Stimulated activated CD4-positive, alpha-beta T cell treated with anti-CD3 and anti-CD28 coated beads, Interleukin-12 subunit alpha, Interleukin-12 subunit beta, amount 100 ng/mL, for 24 hours (primary cell): ENCODE data around the gene MEF2C.

Source experiments
- DNase-seq, 2 experiments: peaks; one replicate each; pipeline ENCODE4 v3.0.0-alpha.2; 2020; ENCODE audit warnings: low read depth in 2 of 2

MEF2C gene

GRCh38 chr5:88826646-88827585, 56.1 kb downstream of the MEF2C start:
- no peak for DNase-seq

DNA sequence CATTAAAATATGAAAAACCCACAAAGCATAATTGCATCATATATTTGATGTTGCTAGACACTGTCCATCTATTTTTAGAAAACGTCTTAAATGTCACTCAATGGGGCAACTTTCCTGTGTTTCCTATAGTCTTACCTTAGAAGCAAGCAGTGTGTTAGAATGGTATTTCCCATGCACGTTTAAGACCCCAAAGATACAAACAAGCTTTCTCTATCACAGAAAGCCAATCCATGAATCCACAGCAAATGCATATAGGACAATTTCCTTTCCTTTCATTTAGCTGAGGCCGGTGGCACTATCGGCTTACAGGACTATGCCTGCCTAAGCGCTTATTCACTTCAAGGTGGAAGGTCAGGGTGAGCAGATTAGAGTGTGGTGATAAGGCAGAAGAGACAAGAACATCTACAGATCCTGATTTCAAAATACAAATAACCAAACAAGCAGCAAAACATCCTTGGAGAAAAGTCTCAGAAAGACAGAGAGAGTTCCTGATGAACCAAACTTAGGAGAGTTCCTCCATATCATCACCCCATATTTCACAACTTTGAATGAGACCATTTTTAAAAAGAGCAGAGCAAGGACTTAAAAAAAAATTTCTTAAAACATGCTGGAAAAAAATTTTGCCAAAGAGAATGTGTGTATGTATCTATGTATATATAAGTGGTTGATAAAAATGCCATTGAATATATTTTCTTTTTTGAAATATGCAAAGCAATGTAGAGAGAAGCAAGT, 57.2 kb downstream of the MEF2C start:
- DNase-seq, result no peak

GRCh38 chr5:88824892-88825583, 57.9 kb downstream of the MEF2C start:
- no peak for DNase-seq

DNA sequence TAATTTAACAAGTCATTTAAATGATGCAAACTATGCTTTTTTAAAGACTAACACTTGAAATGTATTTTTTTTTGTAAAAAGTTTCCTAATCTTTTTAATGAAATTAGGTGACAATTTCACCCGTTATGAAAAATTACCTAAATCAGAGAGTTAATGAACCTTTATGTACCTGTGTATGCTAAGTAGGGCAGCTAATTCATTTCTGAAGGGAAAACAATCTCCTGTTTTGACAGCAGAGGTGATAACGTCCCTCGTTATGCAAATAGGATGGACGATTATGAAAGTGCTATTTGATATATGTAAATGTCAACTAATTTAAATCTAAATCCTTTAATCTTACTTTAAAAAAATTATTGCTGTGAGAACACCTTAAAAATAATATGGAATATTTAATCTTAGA, 58.8 kb downstream of the MEF2C start:
- DNase-seq, result no peak

DNA sequence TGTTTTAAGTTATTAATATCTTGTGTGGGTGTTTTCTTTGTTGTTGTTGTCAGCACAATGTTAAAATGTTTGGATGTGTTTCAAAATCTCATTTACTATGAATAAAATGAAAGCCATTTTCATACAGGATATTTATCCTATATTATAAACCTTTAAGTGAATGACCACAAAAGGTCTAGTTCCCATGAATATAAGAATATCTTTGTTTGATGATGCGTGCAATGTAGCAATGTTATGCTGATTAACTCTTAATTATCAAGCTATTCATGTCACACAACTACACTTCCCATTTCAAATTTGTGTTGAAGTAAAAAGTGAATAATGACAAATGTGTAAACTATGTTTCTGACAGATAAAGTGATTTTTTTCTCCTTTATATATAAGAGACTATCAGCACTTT, 59.8 kb downstream of the MEF2C start:
- no peak for DNase-seq

GRCh38 chr5:88821161-88821560, 61.8 kb downstream of the MEF2C start:
- DNase-seq, result no peak

GRCh38 chr5:88820581-88820980, 62.4 kb downstream of the MEF2C start:
- no peak for DNase-seq

DNA sequence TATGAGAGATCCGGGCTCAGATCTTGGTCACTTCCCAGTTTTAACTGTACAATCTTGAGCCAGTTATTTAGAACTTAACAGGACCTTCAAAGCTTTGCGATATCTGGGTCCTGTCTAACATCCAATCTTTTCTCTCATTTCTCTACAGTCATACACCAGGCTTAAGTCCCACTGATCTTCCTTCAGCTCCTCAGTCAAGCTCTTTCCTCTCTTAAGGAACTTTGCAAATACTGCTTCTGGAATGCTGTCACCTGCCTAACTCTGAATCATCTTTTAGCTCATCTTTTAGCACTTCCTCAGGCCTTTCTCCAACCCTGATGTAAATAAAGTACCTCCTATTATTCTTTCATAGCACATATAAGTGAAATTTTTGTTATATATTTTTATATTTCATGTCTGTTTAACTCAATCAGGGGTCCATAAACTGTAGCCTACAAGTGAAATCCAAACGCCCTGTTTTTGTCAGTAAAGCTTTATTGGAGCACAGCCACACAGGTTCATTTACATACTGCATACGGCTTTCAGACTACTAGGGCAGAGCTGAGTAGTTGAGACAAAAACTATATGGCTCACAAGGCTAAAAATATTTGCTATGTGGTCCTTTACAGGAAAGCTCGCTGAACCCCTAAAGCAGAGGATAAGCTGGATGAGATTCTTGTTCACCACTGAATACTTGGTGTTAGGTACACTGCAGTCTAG, 63.5 kb downstream of the MEF2C start:
- DNase-seq, result no peak

- no peak for DNase-seq
Measured at GRCh38 chr5:88818296-88818695, 64.7 kb downstream of the MEF2C start.

DNA sequence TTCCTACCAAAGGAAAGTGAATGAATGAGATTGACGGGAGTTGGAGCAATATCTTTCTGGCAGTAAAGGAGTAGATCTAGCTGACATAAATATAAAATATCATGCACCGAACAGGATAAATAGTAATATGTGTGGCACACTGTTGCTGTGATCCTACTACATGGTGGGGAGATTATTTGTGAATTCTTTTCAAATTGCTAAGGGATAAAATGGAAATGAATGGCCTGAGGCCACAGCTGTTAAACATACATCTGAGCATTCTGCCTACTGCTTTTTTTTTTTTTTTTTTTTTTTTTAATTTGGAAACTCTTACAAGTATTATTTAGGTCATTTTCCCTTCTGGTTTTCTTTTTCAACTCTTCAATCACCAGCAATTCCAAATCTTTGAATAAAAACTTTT, 66.8 kb downstream of the MEF2C start:
- DNase-seq, result no peak

GRCh38 chr5:88815050-88815789, 67.8 kb downstream of the MEF2C start:
- DNase-seq, result no peak

DNA sequence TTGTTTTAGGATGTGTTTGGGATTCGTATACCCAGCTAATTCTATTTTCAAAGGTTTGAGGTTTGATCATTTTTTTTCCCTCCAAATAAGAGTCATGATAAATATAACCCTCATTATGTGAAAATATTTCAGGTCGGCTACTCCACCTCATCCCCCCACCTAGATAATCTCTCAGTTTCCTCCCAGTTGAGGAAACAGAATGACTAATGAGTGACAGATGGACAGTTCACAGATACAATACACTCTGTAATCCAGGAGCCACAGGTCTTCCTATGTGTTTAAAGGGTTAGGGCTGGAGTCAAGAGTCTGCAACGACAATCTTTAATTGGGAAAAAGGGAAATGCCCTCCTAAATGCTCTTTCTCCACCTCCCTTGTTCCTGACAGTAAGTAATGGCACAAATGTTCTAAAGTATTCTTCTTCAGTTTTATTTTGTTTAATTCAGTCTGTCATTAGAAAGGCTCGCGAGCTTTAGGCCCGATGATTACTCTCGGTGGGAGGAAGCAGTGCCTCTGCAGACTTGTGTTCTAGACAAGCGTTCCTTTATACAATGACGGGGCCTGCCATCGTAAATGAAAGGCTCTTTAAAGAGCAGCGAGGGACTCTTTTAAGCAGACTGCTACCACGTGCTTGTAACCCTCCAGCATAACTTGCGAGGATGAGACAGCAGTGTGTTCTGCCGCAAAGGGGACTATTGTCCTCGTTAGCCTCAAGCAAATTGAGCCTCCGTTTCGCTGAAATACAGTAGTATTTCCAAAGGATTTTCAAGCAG, 69.0 kb downstream of the MEF2C start:
- DNase-seq, result no peak

- DNase-seq, result no peak
Measured at GRCh38 chr5:88813244-88813643, 69.7 kb downstream of the MEF2C start.

- DNase-seq, result no peak
Measured at GRCh38 chr5:88808153-88808552, 74.8 kb downstream of the MEF2C start.

DNA sequence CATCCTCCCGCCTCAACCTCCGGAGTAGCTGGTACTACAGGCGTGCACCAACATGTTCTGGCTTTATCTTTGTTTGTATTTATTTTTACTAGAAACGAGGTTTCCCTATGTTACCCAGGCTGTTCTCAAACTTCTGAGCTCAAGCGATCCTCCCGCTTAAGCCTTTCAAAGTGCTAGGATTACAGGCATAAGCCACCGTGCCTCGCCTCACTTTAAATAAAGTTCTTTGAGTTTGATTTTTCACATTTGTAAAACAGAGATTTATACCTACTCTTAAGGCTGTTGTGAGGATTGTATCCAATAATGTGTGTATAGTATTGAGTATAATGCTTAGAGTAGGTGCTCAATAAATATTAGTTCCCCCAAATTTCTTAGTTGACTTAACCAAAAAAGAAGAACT, 75.7 kb downstream of the MEF2C start:
- DNase-seq, result no peak

GRCh38 chr5:88806338-88806737, 76.6 kb downstream of the MEF2C start:
- DNase-seq, result no peak

DNA sequence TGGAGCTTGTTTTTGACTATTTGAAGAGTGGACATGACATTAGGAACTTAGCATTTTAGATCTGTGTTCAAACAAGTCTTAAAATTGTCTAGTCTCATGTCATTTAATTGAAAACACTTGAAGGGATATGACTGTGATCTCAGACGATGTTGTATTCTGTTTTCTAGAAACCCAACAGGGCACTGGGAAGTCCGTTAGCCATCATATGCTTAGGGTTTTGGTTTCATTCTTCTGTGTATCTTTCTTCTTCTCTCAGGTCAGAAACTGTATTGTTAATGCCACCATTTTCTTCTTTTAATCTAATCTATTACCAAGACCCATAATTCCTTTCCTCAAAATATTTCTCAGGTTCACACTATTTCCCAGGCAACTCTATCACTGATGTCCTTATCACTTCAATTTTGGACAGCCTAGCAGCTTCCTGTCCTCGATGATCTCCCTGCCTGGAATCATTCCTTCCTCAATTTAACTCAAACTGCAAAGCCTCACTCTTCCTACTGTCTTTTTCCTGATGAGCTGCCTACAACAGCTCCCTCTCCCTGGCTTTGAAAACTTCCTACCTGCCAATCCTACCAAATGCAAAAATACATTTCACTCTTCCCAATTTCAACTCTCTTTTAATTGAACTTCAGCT, 77.7 kb downstream of the MEF2C start:
- DNase-seq, result no peak

- no peak for DNase-seq
Measured at GRCh38 chr5:88804444-88804843, 78.5 kb downstream of the MEF2C start.

DNA sequence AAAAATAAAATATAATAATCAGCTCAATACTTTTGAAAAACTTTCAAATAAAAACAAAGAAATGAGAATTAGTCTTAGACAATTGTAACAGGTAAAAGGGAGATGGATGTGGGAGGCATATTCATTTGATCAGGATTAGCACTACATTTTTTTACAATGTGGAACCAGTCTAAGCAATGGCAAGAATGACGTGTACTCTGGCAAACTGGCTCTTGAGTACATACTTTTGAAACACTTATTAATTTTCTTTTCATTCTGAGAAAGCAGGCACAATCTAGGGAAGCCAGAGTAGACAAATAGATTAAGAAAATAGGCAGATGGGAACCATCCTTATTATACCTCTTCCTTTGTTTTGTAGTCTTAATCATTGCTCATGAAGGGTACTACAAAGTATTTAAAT, 79.7 kb downstream of the MEF2C start:
- no peak for DNase-seq
